Osteoblast (primary cell): ENCODE results near the gene VRK3. TPM values are rescaled to one million over a fixed set of nuclear protein-coding genes. Genes with fewer than 3 reads are reported as not detected.

Experiments
- DNase-seq: peaks from one replicate; pipeline ENCODE4 v3.0.0; 2011; ENCODE audit warnings: low spot score, mixed read lengths; ENCODE audit not compliant: insufficient read length; ENCODE audit errors: missing footprints
- H2AFZ ChIP-seq: 2 replicates; pipeline ENCODE4 v1.6.0; 2011; ENCODE audit warnings: mild to moderate bottlenecking, low read length
- H3K27ac ChIP-seq: 2 replicates; pipeline ENCODE4 v1.5.1; 2011; ENCODE audit warnings: mild to moderate bottlenecking, low read depth, low read length, moderate library complexity
- H3K27me3 ChIP-seq: 2 replicates; pipeline ENCODE4 v1.6.0; 2012; ENCODE audit warnings: mild to moderate bottlenecking, control low read depth, inconsistent platforms, low read length, moderate library complexity; ENCODE audit not compliant: insufficient read depth
- H3K36me3 ChIP-seq: 2 replicates; pipeline ENCODE4 v1.5.1; 2011; ENCODE audit warnings: mild to moderate bottlenecking, low read length, control low read depth, moderate library complexity; ENCODE audit not compliant: insufficient read depth
- H3K4me1 ChIP-seq: 2 replicates; pipeline ENCODE4 v1.5.1; 2011; ENCODE audit warnings: mild to moderate bottlenecking, low read length, control low read depth, moderate library complexity; ENCODE audit not compliant: insufficient read depth
- H3K4me2 ChIP-seq: 2 replicates; pipeline ENCODE4 v1.6.0; 2011; ENCODE audit warnings: mild to moderate bottlenecking, low read length; ENCODE audit not compliant: insufficient read depth
- H3K4me3 ChIP-seq: fragments of 200-600 bp; sonication (generic); 3 replicates; pipeline ENCODE4 v1.5.1; 2012; ENCODE audit warnings: mild to moderate bottlenecking, low read length, inconsistent platforms; ENCODE audit not compliant: insufficient read depth
- H3K79me2 ChIP-seq: 2 replicates; pipeline ENCODE4 v1.6.0; 2012; ENCODE audit warnings: mild to moderate bottlenecking, low read length, control low read depth, inconsistent platforms; ENCODE audit not compliant: insufficient read depth
- H3K9me3 ChIP-seq: 2 replicates; pipeline ENCODE4 v1.5.1; 2011; ENCODE audit warnings: low read depth, low read length, control low read depth
- H4K20me1 ChIP-seq: 2 replicates; pipeline ENCODE4 v1.6.0; 2012; ENCODE audit warnings: mild to moderate bottlenecking, low read length, control low read depth; ENCODE audit not compliant: insufficient read depth
- CTCF ChIP-seq: IDR thresholded peaks from 2 replicates; pipeline ENCODE4 v1.5.1; 2011; ENCODE audit warnings: mild to moderate bottlenecking, low read depth, low read length, moderate library complexity; ENCODE audit errors: extremely low read depth
- total RNA-seq: library from RNA; depleted of rRNA; stranded (reverse); fragments of >200 nt; gene quantifications from 2 replicates; pipeline ENCODE4 v1.2.3, GENCODE V29; 2012

VRK3 gene
- total RNA-seq, 1 donor: 24.2 TPM

- TF ChIP-seq CTCF: no peak
- no peak for DNase-seq
- peaks cover 2% of the 10 kb centered on the region for H3K27me3 ChIP-seq
- H3K27ac ChIP-seq: no peak overlapping the region
- no peaks in the 10 kb centered on the region for H3K4me1 ChIP-seq
- H3K9me3 ChIP-seq: peaks cover 54% of the 10 kb centered on the region
- peaks cover 42% of the 10 kb centered on the region for H3K36me3 ChIP-seq
- no peak overlapping the region for H3K4me2 ChIP-seq
- no peak overlapping the region for H2AFZ ChIP-seq
- H3K4me3 ChIP-seq: no peak overlapping the region
- H4K20me1 ChIP-seq: no peaks in the 10 kb centered on the region
- no peaks in the 10 kb centered on the region for H3K79me2 ChIP-seq
Measured at GRCh38 chr19:50047671-50048070, 22.5 kb upstream of the VRK3 start.

- Histone ChIP-seq H3K27ac (no peak overlapping the region), H3K36me3 (peaks cover 50% of the 10 kb centered on the region), H3K27me3 (peaks cover 2% of the 10 kb centered on the region), H3K4me2 (no peak overlapping the region), H3K9me3 (peaks cover 56% of the 10 kb centered on the region), H3K4me3 (no peak overlapping the region), H3K4me1 (no peaks in the 10 kb centered on the region), H3K79me2 (no peaks in the 10 kb centered on the region), H4K20me1 (no peaks in the 10 kb centered on the region), H2AFZ (no peak overlapping the region)
- no peak for DNase-seq
- TF ChIP-seq CTCF: peak; percentile 15
Measured at GRCh38 chr19:50046649-50047503, 21.7 kb upstream of the VRK3 start.

- Histone ChIP-seq H2AFZ (no peak overlapping the region), H3K9me3 (peaks cover 59% of the 10 kb centered on the region), H3K4me3 (no peak overlapping the region), H4K20me1 (no peaks in the 10 kb centered on the region), H3K4me1 (no peaks in the 10 kb centered on the region), H3K27ac (no peak overlapping the region), H3K79me2 (no peaks in the 10 kb centered on the region), H3K36me3 (peaks cover 69% of the 10 kb centered on the region), H3K27me3 (no peaks in the 10 kb centered on the region), H3K4me2 (no peak overlapping the region)
- DNase-seq: no peak
- TF ChIP-seq CTCF: no peak
Measured at GRCh38 chr19:50044922-50045321, 19.8 kb upstream of the VRK3 start.

GRCh38 chr19:50043967-50044366 lies 18.8 kb upstream of the VRK3 start:
- peaks cover 59% of the 10 kb centered on the region for H3K9me3 ChIP-seq
- DNase-seq: no peak
- no peak for TF ChIP-seq CTCF
- no peak overlapping the region for H3K4me2 ChIP-seq
- no peaks in the 10 kb centered on the region for H3K27me3 ChIP-seq
- H3K79me2 ChIP-seq: no peaks in the 10 kb centered on the region
- H3K4me3 ChIP-seq: no peak overlapping the region
- H3K27ac ChIP-seq: no peak overlapping the region
- no peaks in the 10 kb centered on the region for H3K4me1 ChIP-seq
- H4K20me1 ChIP-seq: peaks cover 2% of the 10 kb centered on the region
- peaks cover 79% of the 10 kb centered on the region for H3K36me3 ChIP-seq
- no peak overlapping the region for H2AFZ ChIP-seq
